H9 (cell line): ENCODE results near the gene CDK5. TPM values are rescaled to one million over a fixed set of nuclear protein-coding genes. Genes with fewer than 3 reads are reported as not detected.

Experiments
- DNase-seq: peaks from one replicate; pipeline ENCODE4 v3.0.0-alpha.2; 2017
- H2AFZ ChIP-seq: one replicate; pipeline ENCODE4 v1.6.1; 2013; ENCODE audit warnings: mild to moderate bottlenecking, low read length, control low read depth, moderate library complexity
- H2AK5ac ChIP-seq: 2 replicates; pipeline ENCODE4 v1.6.1; 2013; ENCODE audit warnings: low read length, control low read depth, mixed read lengths; ENCODE audit not compliant: insufficient read length
- H2BK120ac ChIP-seq: one replicate; pipeline ENCODE4 v1.6.1; 2013; ENCODE audit warnings: low read depth, mild to moderate bottlenecking, low read length, control low read depth, inconsistent platforms; ENCODE audit not compliant: poor library complexity, severe bottlenecking
- H2BK12ac ChIP-seq: 2 replicates; pipeline ENCODE4 v1.6.1; 2013; ENCODE audit warnings: low read length, control low read depth, mixed read lengths, low read depth; ENCODE audit not compliant: insufficient read length
- H2BK15ac ChIP-seq: 2 replicates; pipeline ENCODE4 v1.6.1; 2013; ENCODE audit warnings: low read depth, low read length, control low read depth
- H2BK20ac ChIP-seq: one replicate; pipeline ENCODE4 v1.6.1; 2013; ENCODE audit warnings: low read depth, mild to moderate bottlenecking, low read length, control low read depth, inconsistent platforms; ENCODE audit not compliant: poor library complexity, severe bottlenecking
- H2BK5ac ChIP-seq: 2 replicates; pipeline ENCODE4 v1.6.1; 2013; ENCODE audit warnings: low read length, control low read depth, mixed read lengths; ENCODE audit not compliant: insufficient read length
- H3K14ac ChIP-seq: 2 replicates; pipeline ENCODE4 v1.6.1; 2013; ENCODE audit warnings: low read length, control low read depth; ENCODE audit not compliant: insufficient read depth
- H3K18ac ChIP-seq: 2 replicates; pipeline ENCODE4 v1.6.1; 2013; ENCODE audit warnings: low read depth, mild to moderate bottlenecking, mixed read lengths, low read length, control low read depth; ENCODE audit not compliant: insufficient read length
- H3K23ac ChIP-seq: 2 replicates; pipeline ENCODE4 v1.6.1; 2013; ENCODE audit warnings: low read length, control low read depth, mixed read lengths, low read depth; ENCODE audit not compliant: insufficient read length
- H3K23me2 ChIP-seq: 2 replicates; pipeline ENCODE4 v1.6.1; 2013; ENCODE audit warnings: low read depth, mild to moderate bottlenecking, mixed read lengths, low read length, control low read depth; ENCODE audit not compliant: insufficient read length, poor library complexity, severe bottlenecking
- H3K27ac ChIP-seq: 2 replicates; pipeline ENCODE4 v1.5.1; 2013; ENCODE audit warnings: low read length, control low read depth, mixed read lengths, low read depth; ENCODE audit not compliant: insufficient read length
- H3K27me3 ChIP-seq: 2 replicates; pipeline ENCODE4 v1.6.1; 2013; ENCODE audit warnings: low read length, control low read depth, inconsistent platforms; ENCODE audit not compliant: insufficient read depth
- H3K4ac ChIP-seq: 2 replicates; pipeline ENCODE4 v1.6.1; 2013; ENCODE audit warnings: low read depth, mild to moderate bottlenecking, control low read depth, inconsistent platforms, low read length, moderate library complexity
- H3K4me1 ChIP-seq: 2 replicates; pipeline ENCODE4 v1.6.1; 2013; ENCODE audit warnings: low read length, control low read depth, inconsistent platforms; ENCODE audit not compliant: insufficient read depth
- H3K4me2 ChIP-seq: 2 replicates; pipeline ENCODE4 v1.6.1; 2013; ENCODE audit warnings: low read length, control low read depth, mixed read lengths; ENCODE audit not compliant: insufficient read length, insufficient read depth
- H3K56ac ChIP-seq: 2 replicates; pipeline ENCODE4 v1.6.1; 2013; ENCODE audit warnings: low read depth, mild to moderate bottlenecking, mixed read lengths, low read length, control low read depth; ENCODE audit not compliant: insufficient read length
- H3K79me1 ChIP-seq: 2 replicates; pipeline ENCODE4 v1.6.1; 2013; ENCODE audit warnings: low read depth, mild to moderate bottlenecking, moderate library complexity, low read length, control low read depth, inconsistent platforms; ENCODE audit not compliant: insufficient read depth, poor library complexity, severe bottlenecking
- H3K79me2 ChIP-seq: 2 replicates; pipeline ENCODE4 v1.6.1; 2013; ENCODE audit warnings: low read length, control low read depth, inconsistent platforms; ENCODE audit not compliant: insufficient read depth
- H3K9ac ChIP-seq: 2 replicates; pipeline ENCODE4 v1.6.1; 2013; ENCODE audit warnings: low read length, control low read depth, mixed read lengths; ENCODE audit not compliant: insufficient read length; ENCODE audit errors: extremely low read depth
- H3K9me3 ChIP-seq: one replicate; pipeline ENCODE4 v1.6.1; 2013; ENCODE audit warnings: low read depth, low read length, inconsistent platforms; ENCODE audit not compliant: control insufficient read depth
- H3T11ph ChIP-seq: one replicate; pipeline ENCODE4 v1.6.1; 2013; ENCODE audit warnings: mild to moderate bottlenecking, low read length, control low read depth, inconsistent platforms
- H4K20me1 ChIP-seq: one replicate; pipeline ENCODE4 v1.6.1; 2013; ENCODE audit not compliant: control insufficient read depth, insufficient read length, insufficient read depth
- H4K5ac ChIP-seq: 2 replicates; pipeline ENCODE4 v1.6.1; 2013; ENCODE audit warnings: low read depth, mild to moderate bottlenecking, mixed read lengths, low read length, control low read depth; ENCODE audit not compliant: insufficient read length
- H4K8ac ChIP-seq: replicated peaks from 2 replicates; pipeline ENCODE4 v1.6.1; 2013; ENCODE audit warnings: low read length, control low read depth, mixed read lengths, low read depth; ENCODE audit not compliant: insufficient read length
- H4K91ac ChIP-seq: 2 replicates; pipeline ENCODE4 v1.6.1; 2013; ENCODE audit warnings: low read depth, mild to moderate bottlenecking, moderate library complexity, mixed read lengths, low read length, control low read depth; ENCODE audit not compliant: insufficient read length
- H3K27ac Mint-ChIP-seq, 3 experiments: 2 replicates in 2 of 3; 3 replicates in 1 of 3; pipeline ENCODE4 v1.8.0; 2020 to 2021; ENCODE audit warnings: mixed read lengths in 3 of 3, mild to moderate bottlenecking in 1 of 3, moderate library complexity in 1 of 3
- H3K27me3 Mint-ChIP-seq: 2 replicates; pipeline ENCODE4 v1.8.0; 2021; ENCODE audit warnings: low read depth, mild to moderate bottlenecking, moderate library complexity, mixed read lengths
- H3K36me3 Mint-ChIP-seq, 3 experiments: 2 replicates in 2 of 3; 3 replicates in 1 of 3; pipeline ENCODE4 v1.8.0; 2020 to 2021; ENCODE audit warnings: low read depth in 3 of 3, mixed read lengths in 3 of 3; ENCODE audit not compliant: insufficient read depth in 1 of 3
- H3K4me1 Mint-ChIP-seq, 2 experiments: 2 replicates each; pipeline ENCODE4 v1.8.0; 2020; ENCODE audit warnings: mixed read lengths in 2 of 2
- H3K4me3 Mint-ChIP-seq, 2 experiments: 2 replicates in 1 of 2; 3 replicates in 1 of 2; pipeline ENCODE4 v1.8.0; 2020 to 2021; ENCODE audit warnings: mild to moderate bottlenecking in 2 of 2, mixed read lengths in 2 of 2, moderate library complexity in 1 of 2
- H3K9me3 Mint-ChIP-seq, 2 experiments: 2 replicates in 1 of 2; 3 replicates in 1 of 2; pipeline ENCODE4 v1.8.0; 2020; ENCODE audit warnings: mild to moderate bottlenecking in 2 of 2, mixed read lengths in 2 of 2, moderate library complexity in 1 of 2
- WGBS: extraction: QIAGEN DNeasy Blood & Tissue Kit; methylation state at CpG from one replicate; pipeline ENCODE4 v1.1.7; 2013; ENCODE audit warnings: missing lambda C conversion rate, low lambda C conversion rate, mixed read lengths; ENCODE audit not compliant: insufficient read length; ENCODE audit errors: extremely low coverage; 5-methylcytosine and 5-hydroxymethylcytosine counted together
- total RNA-seq: library from RNA; stranded (reverse); gene quantifications from 2 replicates; pipeline ENCODE4 v1.2.1, GENCODE V29; 2021
- TF ChIP-seq, protein P1 (sequence below): fragments of 200-600 bp; sonication (generic); conservative IDR thresholded peaks from 3 replicates; pipeline ENCODE4 v1.8.0; 2021; ENCODE audit warnings: antibody characterized with exemption, mild to moderate bottlenecking

Gene CDK5
- total RNA-seq, 1 experiment from 2014 or later = 19.9 TPM

DNA sequence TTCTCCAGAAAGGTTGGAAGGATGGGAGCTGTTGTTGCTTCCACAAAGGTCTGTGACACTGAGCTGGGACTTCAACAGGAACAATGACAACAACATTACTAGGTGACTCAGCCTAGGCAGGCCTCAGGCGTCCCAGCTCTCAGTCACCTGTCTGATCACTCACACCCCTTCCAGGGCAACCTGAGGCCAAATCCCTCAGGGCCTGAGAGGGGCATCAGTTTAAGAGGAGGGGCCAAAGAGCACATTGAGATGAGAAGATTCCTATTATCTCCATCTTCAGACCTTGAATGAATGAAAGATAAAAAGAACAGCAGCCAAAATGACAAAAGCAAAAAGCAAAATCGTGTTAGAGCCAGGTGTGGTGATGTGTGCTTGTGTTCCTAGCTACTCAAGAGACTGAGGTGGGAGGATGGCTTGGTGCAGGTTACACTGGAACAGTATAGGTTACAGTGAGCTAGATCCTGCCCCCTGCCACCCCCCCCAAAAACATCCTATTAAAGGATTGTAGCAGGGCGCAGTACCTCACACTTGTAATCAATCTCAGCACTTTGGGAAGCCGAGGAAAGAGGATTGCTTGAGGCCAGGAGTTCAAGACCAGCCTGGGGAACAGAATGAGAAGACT is 33.2 kb downstream of the CDK5 start, which contains the start of gene ATG9B:
Gene ATG9B, minus strand, starts transcription at position 60 of the 622 bp plus-strand sequence. CDS start 71 bp downstream, outside the sequence.
- Histone ChIP-seq H3K9ac (no peak within 1 kb of the TSS), H3K79me1 (no peaks in the 10 kb centered on the region), H3K14ac (no peak within 1 kb of the TSS; the same call in 1 of the 2 replicates), H2BK12ac (no peak within 1 kb of the TSS), H3K9me3 (no peaks in the 10 kb centered on the region), H3K18ac (no peak within 1 kb of the TSS), H3K79me2 (no peaks in the 10 kb centered on the region), H3T11ph (no peak within 1 kb of the TSS), H3K56ac (no peak within 1 kb of the TSS), H2BK5ac (no peak within 1 kb of the TSS), H3K4me2 (no peak within 1 kb of the TSS), H3K27me3 (no peaks in the 10 kb centered on the region; the same call in 1 of the 2 replicates), H3K23ac (no peak within 1 kb of the TSS), H4K8ac (no peak within 1 kb of the TSS), H2AFZ (no peak within 1 kb of the TSS), H2BK20ac (no peak within 1 kb of the TSS), H2BK120ac (no peak within 1 kb of the TSS), H4K20me1 (no peaks in the 10 kb centered on the region), H3K27ac (no peak within 1 kb of the TSS), H2BK15ac (no peak within 1 kb of the TSS), H3K4me1 (peaks cover 8% of the 10 kb centered on the region), H3K23me2 (peaks cover 6% of the 10 kb centered on the region), H4K91ac (no peak within 1 kb of the TSS), H3K4ac (no peak within 1 kb of the TSS), H2AK5ac (no peak within 1 kb of the TSS), H4K5ac (no peak within 1 kb of the TSS)
- no peak for DNase-seq
- WGBS = no CpG with 5 or more reads among the region's 4 CpGs
- no peak within 1 kb of the TSS for H3K4me3 Mint-ChIP-seq
- H3K36me3 Mint-ChIP-seq = no peaks in the 10 kb centered on the region; a peak in 2 of 7 replicates
- H3K27ac Mint-ChIP-seq = no peak within 1 kb of the TSS
- H3K9me3 Mint-ChIP-seq = peaks cover 0 to 2% of the 10 kb centered on the region in 2 experiments; a peak in 2 of 5 replicates
- H3K4me1 Mint-ChIP-seq = peaks cover 35 to 54% of the 10 kb centered on the region in 2 experiments
- peaks cover 55% of the 10 kb centered on the region for H3K27me3 Mint-ChIP-seq
- TF ChIP-seq, protein P1, sequence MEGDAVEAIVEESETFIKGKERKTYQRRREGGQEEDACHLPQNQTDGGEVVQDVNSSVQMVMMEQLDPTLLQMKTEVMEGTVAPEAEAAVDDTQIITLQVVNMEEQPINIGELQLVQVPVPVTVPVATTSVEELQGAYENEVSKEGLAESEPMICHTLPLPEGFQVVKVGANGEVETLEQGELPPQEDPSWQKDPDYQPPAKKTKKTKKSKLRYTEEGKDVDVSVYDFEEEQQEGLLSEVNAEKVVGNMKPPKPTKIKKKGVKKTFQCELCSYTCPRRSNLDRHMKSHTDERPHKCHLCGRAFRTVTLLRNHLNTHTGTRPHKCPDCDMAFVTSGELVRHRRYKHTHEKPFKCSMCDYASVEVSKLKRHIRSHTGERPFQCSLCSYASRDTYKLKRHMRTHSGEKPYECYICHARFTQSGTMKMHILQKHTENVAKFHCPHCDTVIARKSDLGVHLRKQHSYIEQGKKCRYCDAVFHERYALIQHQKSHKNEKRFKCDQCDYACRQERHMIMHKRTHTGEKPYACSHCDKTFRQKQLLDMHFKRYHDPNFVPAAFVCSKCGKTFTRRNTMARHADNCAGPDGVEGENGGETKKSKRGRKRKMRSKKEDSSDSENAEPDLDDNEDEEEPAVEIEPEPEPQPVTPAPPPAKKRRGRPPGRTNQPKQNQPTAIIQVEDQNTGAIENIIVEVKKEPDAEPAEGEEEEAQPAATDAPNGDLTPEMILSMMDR = no peak
